HG02759 (cell line): Measurements from ENCODE around the gene TLCD2.
A peak's percentile ranks its signal among the peaks of the same experiment; 100 is the strongest.
"Not testable (repeated sequence)": the region's sequence is repeated elsewhere in the genome, so short reads cannot be mapped to it uniquely, and the experiment has no call there.

Source experiments
- ATAC-seq: cut with Tn5 transposase; IDR thresholded peaks from one replicate; pipeline ENCODE4 v1.9.1; 2021; ENCODE audit warnings: mild to moderate bottlenecking, moderate library complexity; ENCODE audit not compliant: unreplicated experiment

Gene TLCD2

DNA sequence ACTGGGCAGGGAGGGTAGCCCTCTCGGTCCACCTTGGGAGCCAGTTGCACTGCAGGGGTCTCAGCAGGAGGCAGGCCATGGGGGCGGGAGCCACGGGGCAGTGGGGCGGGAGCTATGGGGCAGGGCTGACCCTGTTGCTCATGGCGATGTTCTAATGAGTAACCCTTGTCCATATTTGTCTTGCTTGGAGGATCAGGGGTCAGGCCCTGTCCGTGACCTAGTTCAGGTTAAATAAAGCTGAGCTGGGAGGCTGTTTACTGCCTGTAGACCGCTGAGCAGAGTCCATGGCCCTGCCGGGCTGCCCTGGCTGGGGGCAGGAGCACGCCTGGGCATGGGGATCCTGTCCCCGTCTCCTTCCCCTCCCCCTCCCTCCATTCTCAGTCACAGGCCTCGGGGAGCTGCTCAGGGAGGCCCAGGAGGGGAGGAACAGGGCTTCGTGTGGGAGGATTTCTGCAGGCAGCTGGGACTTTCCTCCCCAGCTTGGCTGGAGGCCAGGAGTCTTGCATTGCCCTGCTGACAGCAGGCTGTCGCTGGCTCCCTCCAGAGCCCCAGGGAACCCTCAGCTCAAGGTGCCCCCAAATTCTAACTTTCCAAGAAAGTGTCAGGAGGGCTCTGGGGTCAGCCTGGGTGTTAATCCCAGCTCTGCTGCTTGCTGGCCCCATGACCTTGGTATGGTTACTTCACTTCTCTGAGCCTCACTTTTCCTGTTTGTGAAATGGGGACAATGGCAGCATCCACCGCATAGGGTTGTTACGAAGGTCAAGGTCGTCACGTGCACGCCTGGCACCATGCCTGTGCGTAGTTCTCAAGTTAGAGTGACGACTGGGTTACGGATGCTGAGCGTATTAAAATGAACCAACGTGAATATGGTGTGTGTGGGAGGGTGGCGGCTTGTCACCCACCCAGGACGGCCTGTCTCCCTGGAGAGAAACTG is 26.4 kb upstream of the TLCD2 start:
- no peak for ATAC-seq

DNA sequence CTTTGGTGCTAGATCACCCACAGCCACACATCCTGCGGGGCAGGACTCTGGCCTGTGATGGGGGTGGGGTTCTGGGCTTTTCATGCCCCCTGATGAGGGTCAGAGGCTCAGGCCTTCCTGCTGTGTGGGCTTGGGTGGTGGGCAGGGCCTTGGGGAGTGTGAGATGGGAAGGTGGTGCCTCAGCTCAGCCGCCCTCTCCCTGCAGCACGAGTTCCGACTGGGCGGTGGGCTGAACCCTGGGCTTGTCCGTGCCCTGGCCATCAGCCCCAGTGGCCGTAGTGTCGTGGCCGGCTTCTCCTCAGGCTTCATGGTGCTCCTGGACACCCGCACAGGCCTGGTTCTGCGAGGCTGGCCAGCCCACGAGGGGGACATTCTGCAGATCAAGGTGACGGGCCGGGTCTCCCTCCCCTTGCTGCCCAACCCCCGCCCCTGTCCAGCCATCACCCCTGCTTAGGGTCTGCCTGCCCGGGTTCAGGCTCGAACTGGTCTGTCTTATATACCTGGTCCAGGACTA is 25.7 kb upstream of the TLCD2 start:
- ATAC-seq, result no peak

DNA sequence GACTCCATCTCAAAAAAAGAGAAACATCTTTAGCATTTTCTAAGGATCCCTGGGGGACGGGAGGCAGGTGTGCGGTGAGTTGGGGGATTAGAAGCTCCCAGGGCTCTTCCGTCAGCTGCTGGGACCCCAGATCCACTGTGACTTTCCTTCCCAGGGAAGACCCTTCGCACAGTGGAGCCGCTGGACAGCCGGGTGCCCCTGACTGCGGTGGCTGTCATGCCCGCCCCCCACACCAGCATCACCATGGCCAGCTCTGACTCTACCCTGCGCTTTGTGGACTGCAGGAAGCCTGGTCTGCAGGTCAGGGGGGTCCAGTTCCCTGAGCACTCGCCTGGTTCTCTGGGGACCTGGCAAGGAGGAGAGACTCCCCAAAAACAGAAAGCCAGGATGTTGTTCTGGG is 25.2 kb upstream of the TLCD2 start:
- ATAC-seq, result no peak

DNA sequence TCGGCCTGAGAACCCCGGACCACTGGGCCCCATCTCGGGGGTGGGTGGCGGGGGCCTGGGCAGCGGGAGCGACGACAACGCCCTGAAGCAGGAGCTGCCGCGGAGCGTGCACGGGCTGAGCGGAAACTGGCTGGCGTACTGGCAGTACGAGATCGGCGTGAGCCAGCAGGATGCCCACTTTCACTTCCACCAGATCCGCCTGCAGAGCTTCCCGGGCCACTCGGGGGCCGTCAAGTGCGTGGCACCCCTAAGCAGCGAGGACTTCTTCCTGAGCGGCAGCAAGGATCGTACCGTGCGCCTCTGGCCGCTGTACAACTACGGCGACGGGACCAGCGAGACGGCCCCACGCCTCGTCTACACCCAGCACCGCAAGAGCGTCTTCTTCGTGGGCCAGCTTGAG is 23.6 kb upstream of the TLCD2 start:
- ATAC-seq, result no peak

DNA sequence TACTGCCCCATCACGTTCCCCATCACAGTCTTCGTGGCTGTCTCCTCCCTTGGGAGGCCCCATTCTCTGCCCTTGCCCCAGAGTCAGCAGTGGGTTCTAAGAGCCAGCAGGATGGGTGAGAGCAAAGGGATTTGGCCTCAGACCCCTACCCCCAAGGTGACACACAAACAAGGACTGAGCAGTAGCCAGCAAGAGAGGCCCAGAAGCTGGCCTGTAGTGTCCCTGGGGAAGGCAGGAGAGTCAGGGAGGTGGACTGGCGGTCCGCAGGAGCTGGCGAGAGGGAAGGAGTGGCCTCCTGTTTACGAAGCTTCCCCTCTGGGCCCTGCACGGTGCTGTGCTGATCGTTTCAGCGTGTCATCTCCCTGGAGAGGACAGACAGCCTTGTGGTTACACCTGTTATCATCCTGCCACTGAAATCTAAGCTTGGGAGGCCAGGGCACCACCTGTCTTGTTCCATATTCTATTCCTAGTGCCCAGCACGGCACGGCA is 22.7 kb upstream of the TLCD2 start:
- ATAC-seq, result no peak

DNA sequence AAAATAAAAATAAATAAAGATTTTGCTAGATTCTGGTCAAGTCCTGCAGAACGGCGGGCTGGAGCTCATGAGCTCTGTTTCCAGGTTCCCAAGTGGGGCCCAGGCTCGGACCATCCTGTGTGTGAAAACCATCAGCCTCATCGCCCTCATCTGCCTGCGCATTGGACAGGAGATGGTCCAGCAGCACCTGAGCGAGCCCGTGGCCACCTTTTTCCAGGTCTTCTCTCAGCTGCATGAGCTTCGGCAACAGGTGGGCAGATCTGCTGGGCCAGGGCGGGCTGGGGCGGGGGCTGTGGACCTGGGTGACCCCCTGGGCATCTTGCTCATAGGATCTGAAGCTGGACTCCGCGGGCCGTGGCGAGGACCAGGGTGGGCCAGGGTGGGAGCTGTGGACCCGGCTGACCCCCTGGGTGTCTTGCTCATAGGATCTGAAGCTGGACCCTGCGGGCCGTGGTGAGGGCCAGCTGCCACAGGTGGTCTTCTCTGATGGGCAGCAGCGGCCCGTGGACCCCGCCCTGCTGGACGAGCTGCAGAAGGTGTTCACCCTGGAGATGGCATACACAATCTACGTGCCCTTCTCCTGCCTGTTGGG is 22.2 kb upstream of the TLCD2 start:
- ATAC-seq, result no peak

DNA sequence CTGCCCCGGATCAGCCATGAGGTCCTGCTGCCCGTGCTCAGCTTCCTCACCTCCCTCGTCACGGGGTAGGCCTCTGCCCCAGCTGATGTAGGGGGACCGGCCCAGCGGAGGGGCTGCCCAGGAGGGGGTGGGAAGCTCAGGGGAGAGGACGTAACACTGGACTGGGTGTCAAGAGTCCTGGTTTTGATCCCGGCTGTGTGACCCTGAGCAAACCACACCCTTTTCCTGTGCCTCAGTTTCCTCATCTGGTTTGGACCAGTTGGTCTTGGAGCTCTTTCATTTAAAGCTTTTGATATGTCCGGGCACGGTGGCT is 21.0 kb upstream of the TLCD2 start:
- ATAC-seq, result no peak

DNA sequence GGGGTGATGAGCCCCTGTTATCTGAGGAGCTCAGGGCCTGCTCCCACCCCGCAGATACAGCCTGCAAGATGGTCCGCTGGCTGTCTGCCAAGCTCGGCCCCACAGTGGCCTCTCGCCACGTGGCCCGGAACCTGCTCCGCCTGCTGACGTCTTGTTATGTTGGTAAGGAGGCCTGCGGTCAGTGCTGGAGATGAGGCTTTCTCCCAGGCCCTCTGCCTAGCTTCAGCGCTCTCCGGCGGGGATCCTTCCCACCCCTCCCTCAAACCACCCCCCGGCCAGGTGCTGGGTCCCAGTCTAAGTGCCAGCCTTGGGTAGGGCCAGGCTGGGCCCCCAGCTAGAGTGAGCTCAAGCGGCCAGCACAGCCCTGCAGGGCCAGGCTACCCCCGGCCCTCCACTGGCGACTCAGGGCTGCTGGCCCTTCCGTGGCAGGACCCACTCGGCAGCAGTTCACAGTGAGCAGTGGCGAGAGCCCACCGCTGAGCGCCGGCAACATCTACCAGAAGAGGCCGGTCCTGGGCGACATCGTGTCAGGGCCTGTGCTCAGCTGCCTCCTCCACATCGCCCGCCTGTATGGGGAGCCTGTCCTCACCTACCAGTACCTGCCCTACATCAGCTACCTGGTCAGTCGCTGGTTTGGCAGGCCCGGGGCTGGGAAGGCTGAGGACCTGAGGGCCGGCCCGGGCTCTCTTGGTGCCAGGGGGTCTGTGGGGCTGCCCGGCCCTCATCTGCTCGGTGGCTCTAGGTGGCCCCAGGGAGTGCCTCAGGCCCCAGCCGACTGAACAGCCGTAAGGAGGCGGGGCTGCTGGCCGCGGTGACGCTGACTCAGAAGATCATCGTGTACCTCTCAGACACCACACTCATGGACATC is 20.4 kb upstream of the TLCD2 start:
- ATAC-seq, result no peak

DNA sequence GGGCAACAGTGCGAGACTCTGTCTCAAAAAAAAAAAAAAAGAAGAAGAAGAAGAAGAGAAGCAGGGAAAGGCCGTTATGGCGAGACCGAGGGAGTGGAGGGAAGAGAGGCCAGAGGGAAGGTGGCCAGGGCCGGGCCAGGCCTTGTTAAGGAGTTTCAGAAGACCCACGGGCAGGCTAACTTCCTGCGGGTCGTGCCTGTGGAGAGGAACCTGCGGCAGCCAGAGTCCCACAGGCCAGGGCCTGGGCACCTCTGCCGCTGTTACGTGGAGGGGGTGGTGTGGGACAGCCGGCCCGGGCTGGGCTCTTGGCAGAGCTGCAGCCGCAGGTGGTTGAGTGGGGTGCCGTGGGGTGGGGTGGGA is 19.8 kb upstream of the TLCD2 start:
- ATAC-seq, result no peak

DNA sequence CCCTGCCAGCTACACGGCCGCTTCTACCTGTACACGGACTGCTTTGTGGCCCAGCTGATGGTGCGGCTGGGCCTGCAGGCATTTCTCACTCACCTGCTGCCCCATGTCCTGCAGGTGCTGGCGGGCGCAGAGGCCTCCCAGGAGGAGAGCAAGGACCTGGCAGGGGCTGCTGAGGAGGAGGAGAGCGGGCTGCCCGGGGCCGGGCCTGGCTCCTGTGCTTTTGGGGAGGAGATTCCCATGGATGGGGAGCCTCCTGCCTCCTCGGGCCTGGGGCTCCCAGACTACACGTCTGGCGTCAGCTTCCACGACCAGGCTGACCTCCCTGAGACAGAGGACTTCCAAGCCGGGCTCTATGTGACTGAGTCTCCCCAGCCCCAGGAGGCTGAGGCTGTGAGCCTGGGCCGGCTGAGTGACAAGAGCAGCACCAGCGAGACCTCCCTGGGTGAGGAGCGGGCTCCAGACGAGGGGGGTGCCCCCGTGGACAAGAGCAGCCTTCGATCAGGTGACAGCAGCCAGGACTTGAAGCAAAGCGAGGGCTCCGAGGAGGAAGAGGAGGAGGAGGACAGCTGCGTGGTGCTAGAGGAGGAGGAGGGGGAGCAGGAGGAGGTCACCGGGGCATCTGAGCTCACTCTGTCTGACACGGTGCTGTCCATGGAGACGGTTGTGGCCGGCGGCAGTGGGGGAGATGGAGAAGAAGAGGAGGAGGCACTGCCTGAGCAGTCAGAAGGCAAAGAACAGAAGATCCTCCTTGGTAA is 17.9 kb upstream of the TLCD2 start:
- ATAC-seq, result no peak

DNA sequence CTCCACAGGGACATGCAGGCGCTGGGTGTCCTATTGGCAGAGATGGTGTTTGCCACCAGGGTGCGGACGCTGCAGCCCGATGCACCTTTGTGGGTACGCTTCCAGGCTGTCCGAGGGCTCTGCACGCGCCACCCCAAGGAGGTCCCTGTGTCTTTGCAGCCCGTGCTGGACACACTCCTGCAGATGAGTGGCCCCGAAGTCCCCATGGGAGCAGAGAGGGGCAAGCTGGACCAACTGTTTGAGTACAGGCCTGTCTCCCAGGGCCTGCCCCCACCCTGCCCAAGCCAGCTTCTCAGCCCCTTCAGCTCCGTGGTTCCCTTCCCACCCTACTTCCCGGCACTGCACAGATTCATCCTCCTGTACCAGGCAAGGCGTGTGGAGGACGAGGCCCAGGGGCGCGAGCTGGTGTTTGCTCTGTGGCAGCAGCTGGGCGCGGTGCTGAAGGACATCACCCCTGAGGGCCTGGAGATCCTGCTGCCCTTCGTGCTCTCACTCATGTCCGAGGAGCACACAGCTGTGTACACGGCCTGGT is 17.1 kb upstream of the TLCD2 start:
- ATAC-seq, result no peak

DNA sequence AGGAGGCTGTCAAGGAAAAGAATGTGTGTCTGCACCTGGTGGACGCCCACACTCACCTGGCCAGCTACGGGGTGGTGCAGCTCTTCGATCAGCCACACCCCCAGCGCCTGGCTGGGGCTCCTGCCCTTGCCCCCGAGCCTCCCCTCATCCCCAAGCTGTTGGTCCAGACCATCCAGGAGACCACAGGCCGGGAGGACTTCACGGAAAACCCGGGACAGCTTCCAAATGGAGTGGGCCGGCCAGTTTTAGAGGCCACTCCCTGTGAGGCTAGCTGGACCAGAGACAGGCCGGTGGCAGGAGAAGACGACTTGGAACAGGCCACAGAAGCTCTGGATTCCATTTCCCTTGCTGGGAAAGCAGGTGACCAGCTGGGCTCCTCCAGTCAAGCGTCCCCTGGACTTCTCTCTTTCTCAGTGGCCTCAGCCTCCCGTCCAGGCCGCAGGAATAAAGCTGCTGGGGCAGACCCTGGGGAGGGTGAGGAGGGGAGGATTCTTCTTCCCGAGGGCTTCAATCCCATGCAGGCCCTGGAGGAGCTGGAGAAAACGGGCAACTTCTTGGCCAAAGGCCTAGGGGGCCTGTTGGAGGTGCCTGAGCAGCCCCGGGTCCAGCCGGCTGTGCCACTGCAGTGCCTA is 16.6 kb upstream of the TLCD2 start:
- no peak for ATAC-seq

DNA sequence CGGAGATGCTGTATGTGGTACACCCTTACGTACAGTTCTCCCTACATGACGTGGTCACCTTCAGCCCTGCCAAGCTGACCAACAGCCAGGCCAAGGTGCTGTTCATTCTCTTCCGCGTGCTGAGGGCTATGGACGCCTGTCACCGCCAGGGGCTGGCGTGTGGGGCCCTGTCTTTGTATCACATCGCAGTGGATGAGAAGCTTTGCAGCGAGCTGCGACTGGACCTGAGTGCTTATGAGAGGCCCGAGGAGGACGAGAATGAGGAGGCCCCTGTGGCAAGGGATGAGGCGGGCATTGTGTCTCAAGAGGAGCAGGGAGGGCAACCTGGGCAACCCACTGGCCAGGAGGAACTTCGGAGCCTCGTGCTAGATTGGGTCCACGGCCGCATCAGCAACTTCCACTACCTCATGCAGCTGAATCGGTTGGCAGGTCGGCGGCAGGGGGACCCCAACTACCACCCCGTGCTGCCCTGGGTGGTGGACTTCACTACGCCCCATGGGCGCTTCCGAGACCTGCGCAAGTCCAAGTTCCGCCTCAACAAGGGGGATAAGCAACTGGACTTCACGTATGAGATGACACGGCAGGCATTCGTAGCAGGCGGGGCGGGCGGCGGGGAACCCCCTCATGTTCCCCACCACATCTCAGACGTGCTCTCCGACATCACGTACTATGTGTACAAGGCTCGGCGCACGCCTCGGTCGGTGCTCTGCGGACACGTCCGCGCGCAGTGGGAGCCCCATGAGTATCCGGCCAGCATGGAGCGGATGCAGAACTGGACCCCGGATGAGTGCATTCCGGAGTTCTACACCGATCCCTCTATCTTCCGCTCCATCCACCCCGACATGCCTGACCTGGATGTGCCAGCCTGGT is 15.7 kb upstream of the TLCD2 start:
- no peak for ATAC-seq

DNA sequence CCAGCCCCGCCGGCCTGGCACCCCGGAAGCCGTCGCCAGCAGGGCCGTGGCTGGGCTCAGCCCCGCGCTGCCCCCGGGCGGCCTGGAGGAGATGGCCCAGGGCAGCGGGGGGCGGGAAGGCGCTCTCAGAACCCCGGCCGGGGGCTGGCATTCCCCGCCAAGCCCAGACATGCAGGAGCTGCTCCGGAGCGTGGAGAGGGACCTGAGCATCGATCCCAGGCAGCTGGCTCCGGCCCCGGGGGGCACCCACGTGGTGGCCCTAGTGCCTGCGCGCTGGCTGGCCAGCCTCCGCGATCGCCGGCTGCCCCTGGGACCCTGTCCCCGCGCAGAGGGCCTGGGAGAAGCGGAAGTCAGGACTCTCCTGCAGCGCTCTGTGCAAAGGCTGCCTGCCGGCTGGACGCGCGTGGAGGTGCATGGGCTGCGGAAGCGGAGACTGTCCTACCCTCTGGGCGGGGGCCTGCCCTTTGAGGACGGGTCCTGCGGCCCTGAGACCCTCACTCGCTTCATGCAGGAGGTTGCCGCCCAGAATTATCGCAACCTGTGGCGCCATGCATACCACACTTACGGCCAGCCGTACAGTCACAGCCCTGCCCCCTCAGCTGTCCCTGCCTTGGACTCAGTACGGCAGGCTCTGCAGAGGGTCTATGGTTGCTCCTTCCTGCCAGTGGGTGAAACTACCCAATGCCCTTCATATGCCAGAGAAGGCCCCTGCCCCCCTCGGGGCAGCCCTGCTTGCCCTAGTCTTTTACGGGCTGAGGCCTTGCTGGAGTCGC is 14.9 kb upstream of the TLCD2 start:
- peak; percentile 42 for ATAC-seq

DNA sequence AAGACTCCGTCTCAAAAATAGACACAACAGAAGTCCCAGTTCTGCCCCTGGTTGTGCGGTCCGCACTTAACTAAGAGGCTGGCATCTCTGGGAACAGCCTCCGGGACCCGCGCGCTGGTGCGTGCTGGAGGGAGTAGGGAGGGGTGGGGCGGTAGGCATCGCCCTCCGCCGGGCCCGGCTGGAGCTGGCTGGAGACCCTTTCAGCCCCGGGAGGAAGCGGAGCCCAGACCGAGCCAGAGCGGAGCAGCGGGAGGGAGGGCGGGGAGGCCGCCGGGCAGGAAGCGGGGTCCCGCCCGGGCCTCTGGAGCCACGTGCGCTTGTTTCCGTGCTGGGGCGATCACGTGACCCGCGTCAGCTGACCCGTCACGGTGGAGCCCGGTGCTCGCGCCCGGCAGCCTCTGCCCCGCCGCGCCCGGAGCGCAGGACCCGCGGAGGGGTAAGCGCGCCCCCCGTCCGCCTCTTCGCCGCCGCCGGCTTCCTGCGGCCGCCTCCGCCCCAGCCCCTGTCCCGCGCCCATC is 14.2 kb upstream of the TLCD2 start, which contains the start of gene WDR81:
Gene WDR81 (plus strand): TSS at position 354 of the 518 bp plus-strand sequence. CDS start 256 bp downstream, outside the sequence.
- peak; percentile 70 for ATAC-seq

DNA sequence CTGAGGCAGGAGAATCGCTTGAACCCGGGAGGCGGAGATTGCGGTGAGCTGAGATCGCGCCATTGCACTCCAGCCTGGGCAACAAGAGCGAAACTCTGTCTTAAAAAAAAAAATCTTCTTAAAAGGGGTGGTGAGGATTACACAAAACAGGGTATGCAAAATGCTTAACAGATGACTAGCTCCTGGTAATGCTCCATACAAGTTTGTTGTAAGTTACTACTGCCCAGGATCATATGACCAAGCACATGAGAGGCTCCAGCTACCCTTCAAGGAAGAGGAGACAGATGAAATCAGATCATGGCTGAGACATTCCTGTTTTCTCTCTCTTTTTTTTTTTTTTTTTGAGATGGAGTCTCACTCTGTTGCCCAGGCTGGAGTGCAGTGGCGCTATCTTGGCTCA is 11.8 kb upstream of the TLCD2 start:
- not testable (repeated sequence) for ATAC-seq

DNA sequence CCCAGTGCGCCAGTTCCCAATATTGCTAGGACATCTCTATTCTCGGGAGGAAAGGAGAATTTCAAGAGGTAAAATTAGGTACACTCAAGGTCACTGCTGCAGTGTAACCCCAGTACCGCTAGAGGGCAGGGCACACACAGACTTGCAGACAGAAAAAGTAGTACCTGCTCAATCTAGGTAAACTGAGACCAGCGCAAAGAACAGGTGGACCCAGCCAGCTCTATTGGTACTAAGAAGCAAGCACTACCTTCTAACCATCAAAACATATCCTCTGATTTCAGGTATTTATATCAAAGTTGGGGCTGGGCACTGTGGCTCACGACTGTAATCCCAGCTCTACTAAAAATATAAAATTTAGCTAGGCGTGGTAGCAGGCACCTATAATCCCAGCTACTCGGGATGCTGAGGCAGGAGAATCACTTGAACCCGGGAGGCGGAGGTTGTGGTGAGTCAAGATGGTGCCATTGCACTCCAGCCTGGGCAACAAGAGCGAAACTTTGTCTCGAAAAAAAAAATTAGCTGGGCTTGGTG is 10.7 kb upstream of the TLCD2 start:
- no peak for ATAC-seq
